ENCODE results near the gene AP4B1. TPM values are rescaled to one million over a fixed set of nuclear protein-coding genes. Genes with fewer than 3 reads are reported as not detected.

Gene AP4B1
- total and polyA plus RNA-seq, 2 of the 13 experiments (the other 11 are each of a cell fraction or from before 2014, with no cell fraction given): 8.5 to 12.0 TPM

GRCh38 chr1:113929750-113930498 lies 25.3 kb upstream of the AP4B1 start (continued):
- TF ChIP-seq MAF1 (CRISPR knock-in tag; IDR thresholded peaks at IDR 0.05; ENCODE audit: borderline replicate concordance): no peak
- TF ChIP-seq ZNF407 (CRISPR knock-in tag; IDR thresholded peaks at IDR 0.05; ENCODE audit: not compliant biosample characterization): peak; percentile 33
- no peak for TF ChIP-seq ZNF318 (CRISPR knock-in tag; IDR thresholded peaks at IDR 0.05)
- TF ChIP-seq ZBTB37 (CRISPR knock-in tag; IDR thresholded peaks at IDR 0.05): no peak
- TF ChIP-seq YEATS2 (CRISPR knock-in tag; IDR thresholded peaks at IDR 0.05; ENCODE audit: borderline replicate concordance): 0 out of 2 replicates have a peak, but pooled peaks have one; percentile 16
- TF ChIP-seq KDM2A (CRISPR knock-in tag; IDR thresholded peaks at IDR 0.05; ENCODE audit: borderline replicate concordance, low read depth): peak; percentile 41; the same call in 1 of the 2 replicates
- no peak for TF ChIP-seq FLYWCH1 (CRISPR knock-in tag; IDR thresholded peaks at IDR 0.05)
- peak; percentile 26 for TF ChIP-seq STAG1 (CRISPR knock-in tag; IDR thresholded peaks at IDR 0.05)
- no peak for TF ChIP-seq CC2D1A (CRISPR knock-in tag; IDR thresholded peaks at IDR 0.05)
- peak; percentile 47; the same call in 1 of the 2 replicates for TF ChIP-seq ARNT2 (CRISPR knock-in tag; IDR thresholded peaks at IDR 0.05; ENCODE audit: low read depth)

Measured in HepG2 (cell line).